ENCODE data around the gene BEGAIN. TPM values are rescaled to one million over a fixed set of nuclear protein-coding genes. Genes with fewer than 3 reads are reported as not detected.

Gene BEGAIN
- total and polyA plus RNA-seq, 9 of the 15 experiments (the other 6 are each of a cell fraction or from before 2014, with no cell fraction given): 0.07 to 0.68 (median 0.55) TPM; not detected in 3

DNA sequence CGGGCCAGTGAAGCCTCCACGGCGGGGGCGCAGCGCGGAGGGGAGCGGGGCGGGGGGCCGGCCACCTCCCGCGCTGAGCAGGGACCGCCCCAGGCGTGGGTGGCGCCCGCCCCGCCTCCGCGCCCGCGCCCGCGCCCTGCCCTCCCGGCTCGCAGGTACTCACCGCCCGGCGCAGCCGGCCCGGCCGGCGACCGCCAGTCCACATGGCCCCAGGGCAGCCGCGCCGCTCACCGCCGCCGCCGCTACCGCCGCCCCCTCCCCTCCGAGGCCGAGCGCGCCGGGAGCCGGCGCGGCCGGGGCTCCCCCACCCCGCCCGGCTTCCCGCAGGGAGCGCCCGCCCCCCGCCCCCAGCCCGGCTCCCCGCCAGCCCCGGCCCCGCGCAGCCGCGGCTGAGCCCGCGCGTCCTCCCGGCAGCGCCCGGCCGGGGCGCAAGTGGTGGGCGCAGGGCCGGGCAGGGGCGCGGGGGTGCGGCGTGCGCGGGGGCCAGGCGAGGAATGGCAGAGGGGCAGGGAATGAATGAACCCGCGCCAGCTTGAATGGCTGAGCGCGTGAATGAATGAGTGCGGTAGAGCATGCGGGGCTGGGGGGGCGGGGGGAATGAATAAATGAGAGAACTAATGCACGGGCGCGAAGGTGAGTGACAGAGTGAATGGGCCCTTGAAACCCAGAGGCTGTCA is at the start of gene BEGAIN (continued):
- TF ChIP-seq, protein P1, sequence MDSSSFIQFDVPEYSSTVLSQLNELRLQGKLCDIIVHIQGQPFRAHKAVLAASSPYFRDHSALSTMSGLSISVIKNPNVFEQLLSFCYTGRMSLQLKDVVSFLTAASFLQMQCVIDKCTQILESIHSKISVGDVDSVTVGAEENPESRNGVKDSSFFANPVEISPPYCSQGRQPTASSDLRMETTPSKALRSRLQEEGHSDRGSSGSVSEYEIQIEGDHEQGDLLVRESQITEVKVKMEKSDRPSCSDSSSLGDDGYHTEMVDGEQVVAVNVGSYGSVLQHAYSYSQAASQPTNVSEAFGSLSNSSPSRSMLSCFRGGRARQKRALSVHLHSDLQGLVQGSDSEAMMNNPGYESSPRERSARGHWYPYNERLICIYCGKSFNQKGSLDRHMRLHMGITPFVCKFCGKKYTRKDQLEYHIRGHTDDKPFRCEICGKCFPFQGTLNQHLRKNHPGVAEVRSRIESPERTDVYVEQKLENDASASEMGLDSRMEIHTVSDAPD (CRISPR knock-in tag; IDR thresholded peaks at IDR 0.05): no peak

DNA sequence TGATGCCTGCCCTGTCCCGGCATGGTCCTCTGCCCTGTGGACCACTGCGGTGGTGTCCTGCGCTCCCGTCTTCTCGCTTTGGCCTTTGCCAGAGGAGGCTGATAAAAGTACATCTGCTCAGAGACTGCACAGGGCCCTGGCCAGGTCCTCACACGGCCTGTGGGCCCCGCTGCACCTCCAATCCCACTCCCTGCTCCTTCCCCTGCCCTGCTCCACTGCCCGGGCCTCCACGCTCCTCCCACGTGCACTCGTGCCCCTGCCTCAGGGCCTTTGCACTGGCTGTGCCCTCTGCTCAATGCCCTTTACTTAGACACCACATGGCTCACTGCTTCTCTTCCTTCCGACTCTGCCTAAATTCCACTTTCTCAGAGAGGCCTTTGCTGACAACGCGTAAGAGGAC is 49.3 kb upstream of the BEGAIN start:
- ChIA-PET CTCF (ENCODE audit: low intra/inter-chr PET ratio) (no interaction called here), POLR2A (no interaction called here)
- no peak overlapping the region for H3K9ac ChIP-seq (ENCODE audit: insufficient read depth in 1 of 2, low read depth in 2 of 2, low read length in 2 of 2)
- ATAC-seq: no peak
- peaks cover 0 to 13% of the 10 kb centered on the region in 2 experiments; a peak in 3 of 5 replicates for H3K4me1 ChIP-seq (replicated peaks in 1 of 2; ENCODE audit: control insufficient read depth in 2 of 2, insufficient read depth in 2 of 2, low read length in 2 of 2)
- no peak overlapping the region for H3K27ac ChIP-seq (ENCODE audit: extremely low read depth, low read depth, low read length)
- H3K4me3 ChIP-seq: no peak overlapping the region
- no peak for DNase-seq (ENCODE audit: extremely low read depth in 1 of 4, low spot score in 3 of 4)
- peaks cover 7 to 33% of the 10 kb centered on the region in 2 experiments; a peak in 4 of 5 replicates for H3K27me3 ChIP-seq (ENCODE audit: control insufficient read depth in 2 of 2, insufficient read depth in 2 of 2, low read length in 2 of 2)
- TF ChIP-seq BMI1 (IDR thresholded peaks at IDR 0.05; ENCODE audit: low read length) (no peak), NFYB (IDR thresholded peaks at IDR 0.05; ENCODE audit: extremely low read depth, insufficient read length) (no peak), MEF2A (IDR thresholded peaks at IDR 0.05; ENCODE audit: control insufficient read depth, low read depth, low read length) (no peak), ZNF77 (CRISPR knock-in tag; IDR thresholded peaks at IDR 0.05) (no peak), DDX20 (tag; IDR thresholded peaks at IDR 0.05; ENCODE audit: low read depth) (no peak), TGIF2 (CRISPR knock-in tag; IDR thresholded peaks at IDR 0.05) (no peak), JUND (IDR thresholded peaks at IDR 0.05; ENCODE audit: borderline replicate concordance, low read depth, low read length) (no peak), JUND (tag; IDR thresholded peaks at IDR 0.05; ENCODE audit: borderline replicate concordance, low read depth, low read length) (no peak), FIP1L1 (IDR thresholded peaks at IDR 0.05; ENCODE audit: low read depth, low read length, poor library complexity, severe bottlenecking) (no peak), ZNF696 (CRISPR knock-in tag; conservative IDR thresholded peaks at IDR 0.05) (no peak)
- intact Hi-C loops (cut with micrococcal nuclease): no loop called here
- in situ Hi-C loops (cut with MboI): no loop called here
- H3K36me3 ChIP-seq (ENCODE audit: control insufficient read depth, insufficient read depth, low read length): no peaks in the 10 kb centered on the region
- no peaks in the 10 kb centered on the region for H4K20me1 ChIP-seq (replicated peaks; ENCODE audit: control insufficient read depth, insufficient read depth, low read length)
- H3K4me2 ChIP-seq (ENCODE audit: insufficient read depth, low read length): no peak overlapping the region
- WGBS (ENCODE audit: insufficient coverage, low coverage, missing lambda C conversion rate): 67% methylated on average over 11 of the region's 14 CpGs
- no peak for FAIRE-seq
- H2AFZ ChIP-seq (ENCODE audit: low read depth, low read length): no peak overlapping the region
- no peaks in the 10 kb centered on the region for H3K9me3 ChIP-seq (replicated peaks; ENCODE audit: control insufficient read depth, insufficient read depth, low read depth, low read length)
- no peaks in the 10 kb centered on the region for H3K79me2 ChIP-seq (ENCODE audit: control insufficient read depth, insufficient read depth, low read length)
- BruUV-seq (replicated peaks): no TSS peak
- H3K9me1 ChIP-seq (ENCODE audit: control insufficient read depth, insufficient read depth, low read length): no peaks in the 10 kb centered on the region

All from K562 (cell line).